ENCODE measurements around the gene CDKN1C.

Gene CDKN1C

GRCh38 chr11:2889362-2890273 is 4.0 kb upstream of the CDKN1C start:
- TF ChIP-seq SIN3A (IDR thresholded peaks at IDR 0.05; ENCODE audit: borderline replicate concordance, insufficient read depth, low read length) (no peak), TAF1 (IDR thresholded peaks at IDR 0.05; ENCODE audit: borderline replicate concordance, insufficient read depth, low read length) (no peak), POLR2AphosphoS5 (IDR thresholded peaks at IDR 0.05; ENCODE audit: low read depth, low read length) (no peak), REST (IDR thresholded peaks at IDR 0.05; ENCODE audit: insufficient read depth in 1 of 2, low read depth in 2 of 2, low read length in 2 of 2) (no peak), FOXP2 (optimal IDR thresholded peaks at IDR 0.05; ENCODE audit: borderline replicate concordance, extremely low read depth, extremely low read length, insufficient read depth) (no peak)

GRCh38 chr11:2888266-2888968 is 2.8 kb upstream of the CDKN1C start:
- TF ChIP-seq TAF1 (IDR thresholded peaks at IDR 0.05; ENCODE audit: borderline replicate concordance, insufficient read depth, low read length) (no peak), SIN3A (IDR thresholded peaks at IDR 0.05; ENCODE audit: borderline replicate concordance, insufficient read depth, low read length) (no peak), POLR2AphosphoS5 (IDR thresholded peaks at IDR 0.05; ENCODE audit: low read depth, low read length) (no peak), FOXP2 (optimal IDR thresholded peaks at IDR 0.05; ENCODE audit: borderline replicate concordance, extremely low read depth, extremely low read length, insufficient read depth) (no peak), REST (IDR thresholded peaks at IDR 0.05; ENCODE audit: insufficient read depth in 1 of 2, low read depth in 2 of 2, low read length in 2 of 2) (no peak)

GRCh38 chr11:2887515-2888195 is 2.1 kb upstream of the CDKN1C start:
- TF ChIP-seq SIN3A (IDR thresholded peaks at IDR 0.05; ENCODE audit: borderline replicate concordance, insufficient read depth, low read length): no peak
- no peak for TF ChIP-seq REST (IDR thresholded peaks at IDR 0.05; ENCODE audit: insufficient read depth in 1 of 2, low read depth in 2 of 2, low read length in 2 of 2)
- no peak for TF ChIP-seq POLR2AphosphoS5 (IDR thresholded peaks at IDR 0.05; ENCODE audit: low read depth, low read length)
- TF ChIP-seq TAF1 (IDR thresholded peaks at IDR 0.05; ENCODE audit: borderline replicate concordance, insufficient read depth, low read length): no peak

GRCh38 chr11:2886936-2887335 is 1.4 kb upstream of the CDKN1C start:
- TF ChIP-seq REST (IDR thresholded peaks at IDR 0.05; ENCODE audit: insufficient read depth in 1 of 2, low read depth in 2 of 2, low read length in 2 of 2) (no peak), POLR2AphosphoS5 (IDR thresholded peaks at IDR 0.05; ENCODE audit: low read depth, low read length) (no peak), FOXP2 (optimal IDR thresholded peaks at IDR 0.05; ENCODE audit: borderline replicate concordance, extremely low read depth, extremely low read length, insufficient read depth) (no peak), SIN3A (IDR thresholded peaks at IDR 0.05; ENCODE audit: borderline replicate concordance, insufficient read depth, low read length) (no peak), TAF1 (IDR thresholded peaks at IDR 0.05; ENCODE audit: borderline replicate concordance, insufficient read depth, low read length) (no peak)
